Skeletal muscle tissue (tissue), 4 donors: ENCODE results near the gene SLC34A1. TPM values are rescaled to one million over a fixed set of nuclear protein-coding genes. Genes with fewer than 3 reads are reported as not detected.

Experiments used
- H3K27ac ChIP-seq: one replicate; pipeline ENCODE4 v1.7.0; 2013; ENCODE audit warnings: mild to moderate bottlenecking, low read depth, low read length, inconsistent platforms
- H3K27me3 ChIP-seq, 3 donors: one replicate each; pipeline ENCODE4 v1.7.0; 2013; ENCODE audit warnings: low read length in 3 of 3; ENCODE audit not compliant: control insufficient read depth in 3 of 3, insufficient read depth in 3 of 3
- H3K36me3 ChIP-seq, 3 donors: one replicate each; pipeline ENCODE4 v1.7.0; 2013; ENCODE audit warnings: low read length in 3 of 3; ENCODE audit not compliant: control insufficient read depth in 3 of 3, insufficient read depth in 3 of 3
- H3K4me1 ChIP-seq, 3 donors: one replicate each; pipeline ENCODE4 v1.7.0; 2013; ENCODE audit warnings: low read length in 3 of 3, mild to moderate bottlenecking in 3 of 3; ENCODE audit not compliant: control insufficient read depth in 3 of 3, insufficient read depth in 3 of 3
- H3K4me3 ChIP-seq, 3 donors: one replicate each; pipeline ENCODE4 v1.7.0; 2013; ENCODE audit warnings: low read length in 3 of 3
- H3K9ac ChIP-seq, 3 donors: one replicate each; pipeline ENCODE4 v1.7.0; 2013; ENCODE audit warnings: low read length in 3 of 3, mild to moderate bottlenecking in 3 of 3, moderate library complexity in 2 of 3, low read depth in 1 of 3
- H3K9me3 ChIP-seq, 3 donors: one replicate each; pipeline ENCODE4 v1.7.0; 2013; ENCODE audit warnings: low read length in 3 of 3; ENCODE audit not compliant: control insufficient read depth in 3 of 3
- total RNA-seq: library from RNA; depleted of rRNA; stranded (reverse); fragments of >200 nt; gene quantifications from one replicate; pipeline ENCODE4 v1.2.3, GENCODE V29; 2014
- donor health status: Osteomylitis.

The SLC34A1 gene
- total RNA-seq, 1 donor from 2014 or later = not detected

DNA sequence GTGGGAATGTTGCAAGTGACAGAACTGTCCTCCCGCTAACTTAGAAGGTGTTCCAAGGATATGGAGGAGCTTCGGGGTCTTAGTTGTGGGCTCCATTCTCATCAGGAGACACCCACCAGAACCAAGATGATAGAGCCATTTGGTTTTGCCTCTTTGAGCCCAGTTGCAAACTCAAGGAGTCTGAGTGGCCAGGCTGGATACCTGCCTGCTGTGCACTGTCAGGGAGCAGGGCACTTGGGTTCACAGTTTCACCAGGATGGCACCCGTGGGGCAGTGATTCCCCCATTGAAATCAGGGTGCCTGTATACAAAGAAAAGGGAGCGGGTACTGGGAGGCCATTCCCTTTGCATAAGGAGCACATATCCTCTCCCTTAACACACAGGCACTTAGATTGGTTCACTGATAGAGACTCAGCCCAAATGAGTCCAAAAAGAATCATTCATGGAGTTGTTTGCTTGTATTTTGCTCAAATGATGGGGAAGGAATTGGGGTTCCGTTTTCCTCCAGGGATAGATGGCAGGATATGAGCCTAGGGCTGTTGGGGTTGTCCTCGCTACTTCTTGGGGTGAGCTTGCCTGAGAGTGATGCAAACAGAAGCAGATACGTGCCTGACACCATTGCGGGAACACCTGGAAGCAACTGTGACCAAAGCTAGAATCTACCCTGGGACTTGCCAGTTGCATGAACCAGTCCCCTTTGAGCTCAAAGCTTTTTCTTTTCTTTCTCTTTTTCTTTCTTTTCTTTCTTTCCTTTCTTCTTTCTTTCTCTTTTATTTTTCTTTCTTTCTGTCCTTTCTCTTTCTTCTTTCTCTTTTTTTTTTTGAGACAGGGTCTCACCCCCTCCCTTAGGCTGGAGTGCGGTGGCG is 61.0 kb downstream of the SLC34A1 start:
- Histone ChIP-seq H3K9me3 (no peaks in the 10 kb centered on the region), H3K27ac (no peak overlapping the region), H3K4me1 (peaks cover 14 to 23% (median 16%) of the 10 kb centered on the region in 3 donors), H3K9ac (no peak overlapping the region), H3K36me3 (peaks cover 5 to 7% (median 6%) of the 10 kb centered on the region in 3 donors), H3K4me3 (no peak overlapping the region), H3K27me3 (peaks cover 4 to 20% (median 17%) of the 10 kb centered on the region in 3 donors)

DNA sequence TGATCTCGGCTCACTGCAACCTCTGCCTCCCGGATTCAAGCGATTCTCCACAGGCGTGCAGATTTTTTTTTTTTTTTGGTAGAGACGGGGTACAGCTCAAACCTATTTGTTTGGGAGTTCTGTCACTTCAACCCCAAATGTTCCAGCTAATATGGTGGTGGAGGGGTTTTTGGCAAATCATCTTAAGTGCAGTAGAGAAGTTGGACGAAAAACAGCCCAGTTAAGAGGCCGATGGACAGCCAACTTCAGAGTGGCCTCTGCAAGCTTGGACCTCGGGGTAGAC is 61.6 kb downstream of the SLC34A1 start:
- Histone ChIP-seq H3K4me1 (peaks cover 14 to 23% (median 16%) of the 10 kb centered on the region in 3 donors), H3K27ac (no peak overlapping the region), H3K9ac (peak overlapping the region; percentile 53 to 79 (median 68)), H3K4me3 (peak overlapping the region; percentile 65 to 78 (median 71)), H3K27me3 (peaks cover 4 to 26% (median 22%) of the 10 kb centered on the region in 3 donors), H3K9me3 (no peaks in the 10 kb centered on the region), H3K36me3 (peaks cover under 1 to 3% (median under 1%) of the 10 kb centered on the region in 3 donors)

DNA sequence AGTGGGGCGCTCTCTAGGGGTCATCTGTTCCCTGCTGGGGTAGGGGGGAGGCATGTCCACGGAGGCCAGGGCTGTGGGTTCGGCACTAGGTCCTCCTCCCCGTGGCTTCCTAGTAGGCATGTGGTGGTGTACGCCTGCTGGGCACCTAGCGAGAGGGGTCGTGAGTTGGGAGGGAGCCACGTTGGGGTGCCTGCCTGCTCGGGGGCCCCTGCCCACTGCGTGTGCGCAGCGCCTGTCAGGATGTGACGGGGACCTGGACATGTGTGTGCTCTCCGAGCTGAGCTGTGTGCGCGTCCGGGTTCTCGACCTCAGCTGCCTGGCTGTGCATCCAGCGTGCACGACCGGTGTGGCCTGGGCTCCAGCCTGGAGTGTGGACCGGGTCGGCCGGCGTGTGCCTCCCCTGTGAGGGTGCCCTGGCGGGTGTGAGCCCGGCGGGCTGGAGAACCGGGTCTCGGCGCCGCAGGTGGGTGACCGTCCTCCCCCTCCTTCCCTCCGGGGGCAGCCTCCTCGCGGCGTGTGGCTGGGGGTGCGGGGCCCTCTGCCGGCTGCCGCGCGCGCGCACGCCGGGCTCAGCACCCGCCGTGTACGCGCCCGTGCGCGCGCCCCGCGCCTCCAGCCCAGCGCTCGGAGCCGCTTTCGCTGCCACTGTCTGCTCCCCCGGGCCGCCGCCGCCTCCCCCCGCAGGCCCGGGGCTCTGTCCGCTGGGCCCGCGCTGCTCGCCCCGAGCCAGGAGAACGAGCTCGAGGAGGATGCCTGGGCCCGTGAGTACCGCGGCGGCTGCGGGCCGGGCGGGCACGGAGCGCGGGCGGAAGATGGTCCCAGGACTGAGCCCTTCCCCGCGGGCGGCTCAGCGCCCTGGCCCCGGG is 62.2 kb downstream of the SLC34A1 start, which contains the start of gene PRR7:
PRR7 (plus strand) TSS at position 615 of the 866 bp plus-strand sequence. CDS start 8,254 bp downstream, outside the sequence.
- Histone ChIP-seq H3K4me3 (peak within 1 kb of the TSS; percentile 65 to 78 (median 71)), H3K4me1 (peaks cover 14 to 23% (median 16%) of the 10 kb centered on the region in 3 donors), H3K27me3 (peaks cover 4 to 29% (median 26%) of the 10 kb centered on the region in 3 donors), H3K9ac (peak within 1 kb of the TSS; percentile 53 to 79 (median 68)), H3K36me3 (peaks cover 0 to 2% (median 0%) of the 10 kb centered on the region in 3 donors), H3K27ac (no peak within 1 kb of the TSS), H3K9me3 (no peaks in the 10 kb centered on the region)

GRCh38 chr5:177447066-177447610 is 62.9 kb downstream of the SLC34A1 start:
- Histone ChIP-seq H3K4me1 (peaks cover 14 to 23% (median 16%) of the 10 kb centered on the region in 3 donors), H3K9me3 (no peaks in the 10 kb centered on the region), H3K27me3 (peaks cover 4 to 34% (median 31%) of the 10 kb centered on the region in 3 donors), H3K36me3 (peaks cover 0 to under 1% (median 0%) of the 10 kb centered on the region in 3 donors), H3K4me3 (peak overlapping the region in 2 of 3 donors; percentile 71 to 78), H3K9ac (peak overlapping the region in 1 of 3 donors; percentile 79), H3K27ac (no peak overlapping the region)

DNA sequence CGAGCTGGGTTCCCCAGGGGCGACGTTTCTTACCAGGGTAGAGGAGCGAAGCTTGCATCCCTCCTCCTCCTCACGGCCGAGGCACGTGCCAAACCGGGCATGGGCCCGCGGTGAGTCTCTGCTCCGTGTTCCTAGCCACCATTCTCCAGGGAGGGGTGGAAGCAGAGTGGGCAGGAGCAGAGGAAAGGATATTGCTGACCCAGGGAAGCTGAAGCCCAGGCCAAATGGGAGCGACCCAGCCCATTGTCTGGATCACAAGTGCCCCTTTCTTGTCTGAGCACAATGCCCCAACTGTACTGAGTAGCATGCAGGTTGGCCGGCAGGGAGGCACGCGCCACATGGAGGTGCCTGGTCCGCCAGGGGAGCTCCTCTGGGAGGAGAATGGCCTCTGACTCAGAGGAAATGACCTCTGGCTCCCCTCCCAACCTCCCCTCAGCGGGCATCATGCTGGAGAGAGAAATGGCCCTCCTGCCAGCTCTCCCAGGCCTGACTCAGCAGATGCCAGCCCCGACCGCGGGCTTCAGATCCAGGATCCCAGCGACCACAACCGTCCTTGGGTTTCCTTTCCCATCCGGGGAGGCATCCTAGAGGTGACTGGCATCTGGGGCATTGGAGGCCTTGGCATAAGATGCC is 63.5 kb downstream of the SLC34A1 start:
- peaks cover 4 to 40% (median 36%) of the 10 kb centered on the region in 3 donors for H3K27me3 ChIP-seq
- no peaks in the 10 kb centered on the region for H3K9me3 ChIP-seq
- H3K4me3 ChIP-seq = peak overlapping the region in 1 of 3 donors; percentile 41
- peak overlapping the region in 1 of 3 donors; percentile 68 for H3K9ac ChIP-seq
- H3K4me1 ChIP-seq = peaks cover 14 to 23% (median 16%) of the 10 kb centered on the region in 3 donors
- H3K36me3 ChIP-seq = no peaks in the 10 kb centered on the region
- no peak overlapping the region for H3K27ac ChIP-seq

Other genes starting within 250 kb of the SLC34A1 start
- 12.0 TPM for gene RAB24, start 80.7 kb upstream of the SLC34A1 start, total RNA-seq
- gene PRELID1, start 80.6 kb upstream of the SLC34A1 start, total RNA-seq = 39.1 TPM
- 5.7 TPM for gene MXD3, start 72.5 kb upstream of the SLC34A1 start, total RNA-seq
- 124 TPM for gene LMAN2, start 32.8 kb upstream of the SLC34A1 start, total RNA-seq
- 12.5 TPM for gene RGS14, start 26.5 kb upstream of the SLC34A1 start, total RNA-seq
- not detected for gene PFN3, start 16.2 kb downstream of the SLC34A1 start, total RNA-seq
- not detected for gene F12, start 25.1 kb downstream of the SLC34A1 start, total RNA-seq
- 12.5 TPM for gene GRK6, start 42.2 kb downstream of the SLC34A1 start, total RNA-seq
- 0.52 TPM for gene PRR7, start 62.4 kb downstream of the SLC34A1 start, total RNA-seq
- gene DBN1, start 89.2 kb downstream of the SLC34A1 start, total RNA-seq = 108 TPM
- 44.9 TPM for gene PDLIM7, start 113.2 kb downstream of the SLC34A1 start, total RNA-seq
- gene DOK3, start 125.4 kb downstream of the SLC34A1 start, total RNA-seq = 5.7 TPM
- 33.9 TPM for gene DDX41, start 132.5 kb downstream of the SLC34A1 start, total RNA-seq
- 11.0 TPM for gene FAM193B, start 170.1 kb downstream of the SLC34A1 start, total RNA-seq
- gene TMED9, start 207.8 kb downstream of the SLC34A1 start, total RNA-seq = 37.6 TPM
- 12.0 TPM for gene B4GALT7, start 215.7 kb downstream of the SLC34A1 start, total RNA-seq